Stomach smooth muscle (tissue), 2 donors: ENCODE results near the gene MRPL28.
A peak's percentile ranks its signal among the peaks of the same experiment; 100 is the strongest.
"Not testable (repeated sequence)": the region's sequence is repeated elsewhere in the genome, so short reads cannot be mapped to it uniquely, and the experiment has no call there.

ENCODE experiments used
- H3K27ac ChIP-seq: one replicate; pipeline ENCODE4 v1.7.0; 2013; ENCODE audit warnings: mild to moderate bottlenecking, low read length, inconsistent platforms
- H3K27me3 ChIP-seq, 2 donors: one replicate each; pipeline ENCODE4 v1.7.0; 2013; ENCODE audit warnings: low read length in 2 of 2; ENCODE audit not compliant: insufficient read depth in 2 of 2, control insufficient read depth in 1 of 2
- H3K36me3 ChIP-seq, 2 donors: one replicate each; pipeline ENCODE4 v1.7.0; 2013; ENCODE audit warnings: low read length in 2 of 2; ENCODE audit not compliant: control insufficient read depth in 2 of 2, insufficient read depth in 2 of 2
- H3K4me1 ChIP-seq: one replicate; pipeline ENCODE4 v1.7.0; 2013; ENCODE audit warnings: low read length; ENCODE audit not compliant: control insufficient read depth, insufficient read depth
- H3K4me3 ChIP-seq, 2 donors: one replicate each; pipeline ENCODE4 v1.7.0; 2013; ENCODE audit warnings: low read length in 2 of 2
- H3K9ac ChIP-seq, 2 donors: one replicate each; pipeline ENCODE4 v1.7.0; 2013; ENCODE audit warnings: low read length in 2 of 2, mild to moderate bottlenecking in 1 of 2
- H3K9me3 ChIP-seq, 2 donors: one replicate each; pipeline ENCODE4 v1.7.0; 2013; ENCODE audit warnings: low read length in 2 of 2; ENCODE audit not compliant: control insufficient read depth in 2 of 2
- donor health status: healthy.
- donor health status: Pancreatic carcinoma.

MRPL28 gene

GRCh38 chr16:387761-388666 lies 17.7 kb upstream of the MRPL28 start:
- H3K27ac ChIP-seq = peak overlapping the region; percentile 37
- H3K4me3 ChIP-seq = peak overlapping the region; percentile 46 to 61
- H3K9ac ChIP-seq = peak overlapping the region in 1 of 2 donors; percentile 38
- not testable (repeated sequence) for H3K4me1 ChIP-seq, H3K36me3 ChIP-seq, H3K9me3 ChIP-seq, H3K27me3 ChIP-seq

GRCh38 chr16:386641-387156 lies 16.4 kb upstream of the MRPL28 start:
- Histone ChIP-seq H3K36me3 (no peaks in the 10 kb centered on the region), H3K27me3 (no peaks in the 10 kb centered on the region), H3K4me1 (peaks cover 17% of the 10 kb centered on the region), H3K9ac (no peak overlapping the region), H3K4me3 (no peak overlapping the region), H3K27ac (no peak overlapping the region), H3K9me3 (no peaks in the 10 kb centered on the region)

GRCh38 chr16:383326-384051 lies 13.2 kb upstream of the MRPL28 start:
- Histone ChIP-seq H3K4me3 (peak overlapping the region in 1 of 2 donors; percentile 35), H3K36me3 (no peaks in the 10 kb centered on the region), H3K9me3 (no peaks in the 10 kb centered on the region), H3K27ac (no peak overlapping the region), H3K4me1 (peaks cover 30% of the 10 kb centered on the region), H3K27me3 (no peaks in the 10 kb centered on the region), H3K9ac (no peak overlapping the region)

- no peaks in the 10 kb centered on the region for H3K27me3 ChIP-seq
- peak within 1 kb of the TSS; percentile 64 to 76 for H3K9ac ChIP-seq
- peaks cover 0 to under 1% of the 10 kb centered on the region in 2 donors for H3K36me3 ChIP-seq
- peaks cover 28% of the 10 kb centered on the region for H3K4me1 ChIP-seq
- no peaks in the 10 kb centered on the region for H3K9me3 ChIP-seq
- peak within 1 kb of the TSS; percentile 80 to 84 for H3K4me3 ChIP-seq
- H3K27ac ChIP-seq = peak within 1 kb of the TSS; percentile 37
Observed at GRCh38 chr16:381789-382717, 11.7 kb upstream of the MRPL28 start, which contains the start of gene PGAP6. PGAP6 (minus strand) TSS chr16:381978; CDS start chr16:381821, 157 bp downstream.

- Histone ChIP-seq H3K27me3 (no peaks in the 10 kb centered on the region), H3K27ac (no peak overlapping the region), H3K9me3 (no peaks in the 10 kb centered on the region), H3K4me3 (peak overlapping the region; percentile 49 to 76), H3K36me3 (peaks cover 0 to 5% of the 10 kb centered on the region in 2 donors), H3K9ac (peak overlapping the region; percentile 64 to 66), H3K4me1 (peaks cover 28% of the 10 kb centered on the region)
Observed at GRCh38 chr16:381012-381788, 10.9 kb upstream of the MRPL28 start.

- Histone ChIP-seq H3K27me3 (no peaks in the 10 kb centered on the region), H3K9ac (peak overlapping the region; percentile 64 to 66), H3K4me1 (peaks cover 28% of the 10 kb centered on the region), H3K4me3 (peak overlapping the region; percentile 49 to 76), H3K9me3 (no peaks in the 10 kb centered on the region), H3K36me3 (peaks cover 0 to 5% of the 10 kb centered on the region in 2 donors), H3K27ac (no peak overlapping the region)
Observed at GRCh38 chr16:380762-381011, 10.3 kb upstream of the MRPL28 start.

- no peaks in the 10 kb centered on the region for H3K27me3 ChIP-seq
- peak overlapping the region in 1 of 2 donors; percentile 49 for H3K4me3 ChIP-seq
- peaks cover under 1 to 6% of the 10 kb centered on the region in 2 donors for H3K36me3 ChIP-seq
- H3K9ac ChIP-seq = peak overlapping the region in 1 of 2 donors; percentile 66
- no peak overlapping the region for H3K27ac ChIP-seq
- H3K9me3 ChIP-seq = no peaks in the 10 kb centered on the region
- peaks cover 28% of the 10 kb centered on the region for H3K4me1 ChIP-seq
Observed at GRCh38 chr16:379961-380761, 9.8 kb upstream of the MRPL28 start.

GRCh38 chr16:379183-379960 lies 9.0 kb upstream of the MRPL28 start:
- no peaks in the 10 kb centered on the region for H3K27me3 ChIP-seq
- H3K27ac ChIP-seq = no peak overlapping the region
- no peaks in the 10 kb centered on the region for H3K9me3 ChIP-seq
- peaks cover 6 to 11% of the 10 kb centered on the region in 2 donors for H3K36me3 ChIP-seq
- peaks cover 28% of the 10 kb centered on the region for H3K4me1 ChIP-seq
- no peak overlapping the region for H3K4me3 ChIP-seq
- H3K9ac ChIP-seq = no peak overlapping the region

GRCh38 chr16:378821-379182 lies 8.5 kb upstream of the MRPL28 start:
- H3K4me3 ChIP-seq = no peak overlapping the region
- H3K9me3 ChIP-seq = no peaks in the 10 kb centered on the region
- no peak overlapping the region for H3K27ac ChIP-seq
- H3K36me3 ChIP-seq = peaks cover 6 to 13% of the 10 kb centered on the region in 2 donors
- peaks cover 28% of the 10 kb centered on the region for H3K4me1 ChIP-seq
- H3K27me3 ChIP-seq = no peaks in the 10 kb centered on the region
- H3K9ac ChIP-seq = no peak overlapping the region
